GM18909 (cell line): Measurements from ENCODE around the gene FPR1.

ENCODE experiments used
- ATAC-seq: cut with Tn5 transposase; IDR thresholded peaks from one replicate; pipeline ENCODE4 v1.9.1; 2021; ENCODE audit warnings: mild to moderate bottlenecking; ENCODE audit not compliant: unreplicated experiment, poor library complexity

Gene FPR1

GRCh38 chr19:51751655-51752054 lies at the start of gene FPR1:
TSS of gene FPR1 (minus strand) at chr19:51751878. CDS start at chr19:51746994, 4,884 bp downstream.
- ATAC-seq: no peak

- no peak for ATAC-seq
Measured at GRCh38 chr19:51800473-51801244, 49.0 kb upstream of the FPR1 start.

GRCh38 chr19:51799774-51800472 lies 48.2 kb upstream of the FPR1 start:
- no peak for ATAC-seq

- no peak for ATAC-seq
Measured at GRCh38 chr19:51799034-51799773, 47.5 kb upstream of the FPR1 start.

- no peak for ATAC-seq
Measured at GRCh38 chr19:51798062-51798461, 46.4 kb upstream of the FPR1 start.

- ATAC-seq: no peak
Measured at GRCh38 chr19:51797480-51797879, 45.8 kb upstream of the FPR1 start.

GRCh38 chr19:51796195-51796679 lies 44.6 kb upstream of the FPR1 start:
- ATAC-seq: no peak

GRCh38 chr19:51794885-51795490 lies 43.3 kb upstream of the FPR1 start, which contains the start of gene FPR3:
TSS of gene FPR3 (plus strand) at chr19:51795157. CDS start at chr19:51823749, 28,592 bp downstream.
- no peak for ATAC-seq

- no peak for ATAC-seq
Measured at GRCh38 chr19:51793994-51794393, 42.3 kb upstream of the FPR1 start.

GRCh38 chr19:51792932-51793331 lies 41.3 kb upstream of the FPR1 start:
- ATAC-seq: no peak

- no peak for ATAC-seq
Measured at GRCh38 chr19:51789061-51789795, 37.5 kb upstream of the FPR1 start.

- no peak for ATAC-seq
Measured at GRCh38 chr19:51788029-51788428, 36.4 kb upstream of the FPR1 start.

- no peak for ATAC-seq
Measured at GRCh38 chr19:51786646-51787494, 35.2 kb upstream of the FPR1 start.

GRCh38 chr19:51784922-51785690 lies 33.4 kb upstream of the FPR1 start:
- ATAC-seq: no peak

GRCh38 chr19:51784109-51784785 lies 32.6 kb upstream of the FPR1 start:
- no peak for ATAC-seq

- ATAC-seq: no peak
Measured at GRCh38 chr19:51783372-51783771, 31.7 kb upstream of the FPR1 start.

- ATAC-seq: no peak
Measured at GRCh38 chr19:51781999-51782398, 30.3 kb upstream of the FPR1 start.

GRCh38 chr19:51780270-51780669 lies 28.6 kb upstream of the FPR1 start:
- ATAC-seq: no peak
